GM11168 (cell line): Measurements from ENCODE around the gene ZNF683.
"Not testable (repeated sequence)": the region's sequence is repeated elsewhere in the genome, so short reads cannot be mapped to it uniquely, and the experiment has no call there.

Experiments used
- in situ Hi-C: fragments of 300-500 bp; cut with MboI; formaldehyde crosslinking; loops from one replicate; pipeline ENCODE4 v1.12.0; 2022; ENCODE audit warnings: low sequenced_read_pairs; ENCODE audit not compliant: unreplicated experiment

ZNF683 gene

DNA sequence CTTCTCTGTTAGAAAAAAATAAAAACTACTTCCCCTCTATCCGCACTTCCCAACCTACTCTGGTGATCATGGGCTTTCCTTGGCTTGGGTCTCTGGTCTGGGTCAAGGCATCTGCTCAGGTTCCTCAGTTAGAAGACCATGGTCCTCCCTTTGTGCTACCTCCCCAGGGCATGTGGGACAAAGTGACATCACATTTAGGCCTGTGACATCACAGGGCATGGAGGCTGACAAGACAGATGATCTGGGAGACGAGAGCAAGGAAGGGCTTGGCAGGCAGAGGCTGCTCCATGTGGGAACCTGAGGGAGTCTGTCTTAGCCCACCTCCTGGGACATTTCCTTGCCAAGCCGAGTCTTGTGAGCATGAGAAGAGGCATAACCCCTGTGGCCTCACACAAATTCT is at the start of gene ZNF683:
TSS of gene ZNF683 (minus strand) at position 140 of the 400 bp plus-strand sequence. CDS start 4,179 bp downstream, outside the sequence.
- in situ Hi-C loops, result not testable (repeated sequence)

DNA sequence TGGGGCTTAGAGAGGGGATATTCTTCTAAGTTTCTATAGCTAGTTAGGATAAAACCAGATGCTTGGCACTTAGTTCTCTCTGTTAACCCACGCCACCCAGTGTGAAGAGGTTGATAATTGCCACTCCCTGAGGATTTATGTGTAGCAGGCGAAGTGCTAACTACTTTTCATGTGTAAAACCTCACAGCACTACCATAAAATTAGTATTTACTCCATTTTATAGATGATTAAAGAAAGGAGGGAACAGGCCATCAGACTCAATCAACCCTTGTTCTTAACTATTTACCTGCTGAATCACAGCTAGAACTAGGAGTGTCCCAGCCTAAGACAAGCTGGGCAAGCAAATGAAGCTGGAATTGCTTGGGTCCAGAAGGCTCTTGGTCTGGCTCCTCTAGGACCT is 46.9 kb upstream of the ZNF683 start:
- in situ Hi-C loops, result no loop called here

- in situ Hi-C loops, result no loop called here
These were observed 46.4 kb upstream of the ZNF683 start for GRCh38 chr1:26418865-26419349.

GRCh38 chr1:26417111-26417759 is 44.7 kb upstream of the ZNF683 start:
- in situ Hi-C loops, result no loop called here

GRCh38 chr1:26413031-26413430 is 40.5 kb upstream of the ZNF683 start:
- in situ Hi-C loops, result no loop called here

- in situ Hi-C loops, result no loop called here
These were observed 39.8 kb upstream of the ZNF683 start for GRCh38 chr1:26412180-26412840.

DNA sequence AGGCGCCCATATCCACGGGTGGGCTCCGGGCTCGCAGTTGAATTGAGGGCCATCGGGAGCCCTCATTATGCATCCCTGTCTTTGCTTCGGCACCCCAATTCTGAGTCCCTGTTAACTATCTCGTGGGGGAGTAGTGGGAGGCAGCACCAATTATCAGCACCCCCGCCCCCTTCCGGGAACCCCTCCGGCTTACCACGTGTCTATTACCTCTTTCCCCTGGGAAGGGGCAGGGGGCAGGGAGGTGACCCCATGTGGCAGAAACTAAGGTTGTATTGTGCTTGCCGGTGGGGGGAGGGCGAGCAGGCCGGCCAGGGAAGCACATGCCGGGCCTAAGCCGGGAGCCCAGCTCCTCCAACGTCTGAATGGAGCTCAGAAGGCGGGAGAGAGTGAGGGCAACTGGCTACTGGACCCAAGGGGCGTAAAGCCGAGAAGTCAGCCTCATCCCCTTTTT is 39.1 kb upstream of the ZNF683 start:
- in situ Hi-C loops, result no loop called here

DNA sequence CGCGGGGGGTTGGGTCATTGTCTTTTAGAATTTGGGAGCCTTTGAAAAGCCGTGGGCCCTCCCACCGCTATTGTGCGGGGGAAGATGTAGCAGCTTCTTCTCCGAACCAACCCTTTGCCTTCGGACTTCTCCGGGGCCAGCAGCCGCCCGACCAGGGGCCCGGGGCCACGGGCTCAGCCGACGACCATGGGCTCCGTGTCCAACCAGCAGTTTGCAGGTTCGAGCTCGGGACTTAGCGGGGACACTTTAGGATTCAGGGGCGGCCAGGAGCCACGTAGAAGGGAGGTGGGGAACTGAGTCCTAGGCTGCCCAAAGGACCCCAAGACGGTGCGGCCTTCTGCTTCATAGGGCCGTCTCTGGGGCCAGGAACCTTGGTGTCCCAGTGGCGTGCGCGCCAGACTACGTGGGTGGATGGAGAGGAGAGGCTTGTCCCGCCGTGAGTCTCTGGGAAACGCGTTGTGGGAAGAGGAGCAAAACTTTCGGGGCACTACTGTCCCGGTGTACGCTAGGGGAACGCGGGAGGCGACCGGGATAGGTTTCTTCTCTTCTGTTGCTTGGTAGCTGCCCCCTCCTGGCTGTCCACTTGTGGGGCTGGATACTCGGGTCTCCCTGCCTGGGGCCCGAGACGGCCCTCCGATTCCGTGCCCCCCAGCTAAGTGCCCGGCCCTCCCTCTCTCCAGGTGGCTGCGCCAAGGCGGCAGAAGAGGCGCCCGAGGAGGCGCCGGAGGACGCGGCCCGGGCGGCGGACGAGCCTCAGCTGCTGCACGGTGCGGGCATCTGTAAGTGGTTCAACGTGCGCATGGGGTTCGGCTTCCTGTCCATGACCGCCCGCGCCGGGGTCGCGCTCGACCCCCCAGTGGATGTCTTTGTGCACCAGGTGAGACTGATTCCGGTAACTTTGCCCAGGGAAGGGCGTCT is 38.4 kb upstream of the ZNF683 start, which contains the start of gene LIN28A:
TSS of gene LIN28A (plus strand) at position 112 of the 918 bp plus-strand sequence. CDS start at position 187, 75 bp downstream.
- in situ Hi-C loops, result no loop called here

GRCh38 chr1:26409191-26409807 is 36.7 kb upstream of the ZNF683 start:
- in situ Hi-C loops, result no loop called here

- in situ Hi-C loops, result no loop called here
These were observed 36.1 kb upstream of the ZNF683 start for GRCh38 chr1:26408604-26409003.

DNA sequence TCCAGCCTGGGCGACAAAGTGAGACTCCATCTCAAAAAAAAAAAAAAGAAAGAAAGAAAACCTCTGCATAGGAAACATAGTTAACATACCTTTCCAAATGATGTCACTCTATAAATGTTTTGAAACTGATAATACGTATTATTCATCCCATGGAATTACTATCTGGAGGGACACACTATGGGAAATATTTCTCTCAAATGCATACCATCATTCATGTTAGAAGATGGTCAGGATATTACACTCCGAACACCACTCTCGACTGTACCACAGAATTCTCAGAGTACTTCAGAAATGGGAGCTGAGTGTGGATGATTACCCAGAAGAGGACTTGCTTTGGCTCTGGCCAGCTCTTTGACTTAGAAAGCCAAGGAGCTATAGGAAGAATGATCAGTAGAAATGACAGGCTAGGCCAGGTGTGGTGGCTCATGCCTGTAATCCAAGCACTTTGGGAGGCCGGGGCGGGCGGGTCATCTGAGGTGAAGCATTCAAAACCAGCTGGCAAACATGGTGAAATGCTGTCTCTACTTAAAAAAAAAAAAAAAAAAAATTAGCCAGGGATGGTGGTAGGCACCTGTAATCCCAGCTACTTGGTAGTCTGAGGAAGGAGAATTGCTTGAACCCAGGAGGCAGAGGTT is 32.8 kb upstream of the ZNF683 start:
- in situ Hi-C loops, result no loop called here

DNA sequence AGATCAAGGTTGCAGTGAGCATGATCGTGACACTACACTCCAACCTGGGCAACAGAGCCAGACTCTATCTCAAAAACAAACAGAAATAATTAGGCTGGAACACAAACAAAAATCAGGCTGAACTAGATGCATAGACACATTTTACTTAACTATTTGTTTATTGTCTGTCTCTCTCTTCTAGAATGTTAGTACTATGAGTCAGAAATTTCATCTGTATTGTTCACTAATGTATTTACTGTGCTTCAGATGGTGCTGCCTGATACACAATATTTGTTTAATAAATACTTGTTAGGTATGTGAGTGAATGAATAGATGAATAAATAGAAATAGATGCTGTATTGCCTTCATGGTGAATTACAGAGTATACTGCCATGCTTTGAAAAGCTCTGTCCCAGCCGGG is 32.1 kb upstream of the ZNF683 start:
- in situ Hi-C loops, result no loop called here

DNA sequence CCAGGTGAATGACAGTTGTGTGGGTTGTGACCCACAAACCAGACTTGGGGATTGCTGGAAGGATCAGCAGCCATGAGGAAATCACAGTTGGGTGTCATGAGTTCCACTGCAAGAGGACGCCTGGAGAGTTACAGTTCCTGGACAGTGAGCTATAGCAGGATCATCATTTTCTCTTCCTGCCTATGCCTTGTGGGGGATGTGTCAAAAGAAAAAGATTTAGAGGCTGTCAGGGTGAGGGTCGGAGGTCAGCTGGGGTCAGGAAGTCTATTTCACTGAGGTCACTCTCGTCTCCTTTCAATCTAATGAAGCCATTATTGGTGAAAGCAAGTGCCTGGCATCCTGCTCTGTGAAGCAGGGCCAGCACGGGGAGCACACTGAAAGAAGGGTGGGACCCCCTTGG is 31.1 kb upstream of the ZNF683 start:
- in situ Hi-C loops, result no loop called here

DNA sequence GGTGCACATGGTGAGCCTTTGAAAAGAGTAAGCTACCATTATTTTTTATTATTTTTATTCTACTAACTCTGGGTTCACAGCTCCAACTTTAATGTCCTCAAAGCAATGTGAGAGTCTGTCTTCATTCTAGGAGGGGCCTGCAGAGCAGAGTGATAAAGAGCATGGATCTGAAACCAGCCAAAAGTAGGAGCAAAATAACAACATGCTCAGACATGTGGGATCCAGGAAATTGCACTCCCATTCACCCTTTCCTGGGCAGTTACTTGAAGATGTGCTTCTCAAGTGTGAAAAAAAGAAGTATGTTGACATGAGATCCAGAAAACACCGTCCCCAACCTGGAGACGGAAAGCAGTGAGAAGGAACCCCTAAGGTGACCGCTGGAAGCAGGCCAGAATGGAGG is 29.3 kb upstream of the ZNF683 start:
- in situ Hi-C loops, result no loop called here

DNA sequence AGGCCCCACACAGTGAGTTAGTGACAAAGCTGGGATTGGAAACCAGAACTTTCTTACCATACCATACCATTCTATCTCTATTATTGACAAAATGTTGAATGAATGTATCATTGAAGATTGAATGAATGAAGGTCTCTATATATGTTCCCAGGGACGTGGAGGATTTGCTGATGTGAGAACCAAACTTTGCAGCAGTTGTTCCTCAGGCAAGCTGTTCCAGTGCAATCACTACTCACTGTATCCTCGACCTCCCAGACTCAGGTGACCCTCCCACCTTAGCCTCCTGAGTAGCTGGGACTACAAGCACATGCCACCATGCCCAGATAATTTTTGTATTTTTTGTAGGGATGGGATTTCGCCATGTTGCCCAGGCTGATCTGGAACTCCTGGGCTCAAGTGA is 26.5 kb upstream of the ZNF683 start:
- in situ Hi-C loops, result no loop called here

- in situ Hi-C loops, result no loop called here
These were observed 23.2 kb upstream of the ZNF683 start for GRCh38 chr1:26395754-26396153.

DNA sequence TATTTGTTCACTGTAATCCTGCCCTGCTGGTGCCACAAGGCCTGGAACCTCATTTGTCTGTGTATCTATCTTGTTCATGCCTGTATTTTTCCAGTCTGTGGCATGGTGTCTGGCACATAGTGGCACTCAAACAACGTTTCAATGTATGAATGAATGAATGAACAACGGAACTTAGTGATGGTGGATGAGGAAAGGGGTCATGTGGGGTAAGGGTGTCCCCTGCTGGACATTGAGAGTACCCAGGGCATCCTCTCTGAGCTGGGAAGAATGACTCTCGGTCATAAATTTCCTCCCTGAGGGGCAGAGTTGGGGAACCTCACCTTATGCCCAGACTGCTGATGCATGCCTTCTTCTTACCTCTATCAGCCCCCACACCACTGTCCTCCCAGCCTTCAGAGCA is 18.9 kb upstream of the ZNF683 start:
- in situ Hi-C loops, result no loop called here

- in situ Hi-C loops, result no loop called here
These were observed 17.2 kb upstream of the ZNF683 start for GRCh38 chr1:26389604-26390247.

DNA sequence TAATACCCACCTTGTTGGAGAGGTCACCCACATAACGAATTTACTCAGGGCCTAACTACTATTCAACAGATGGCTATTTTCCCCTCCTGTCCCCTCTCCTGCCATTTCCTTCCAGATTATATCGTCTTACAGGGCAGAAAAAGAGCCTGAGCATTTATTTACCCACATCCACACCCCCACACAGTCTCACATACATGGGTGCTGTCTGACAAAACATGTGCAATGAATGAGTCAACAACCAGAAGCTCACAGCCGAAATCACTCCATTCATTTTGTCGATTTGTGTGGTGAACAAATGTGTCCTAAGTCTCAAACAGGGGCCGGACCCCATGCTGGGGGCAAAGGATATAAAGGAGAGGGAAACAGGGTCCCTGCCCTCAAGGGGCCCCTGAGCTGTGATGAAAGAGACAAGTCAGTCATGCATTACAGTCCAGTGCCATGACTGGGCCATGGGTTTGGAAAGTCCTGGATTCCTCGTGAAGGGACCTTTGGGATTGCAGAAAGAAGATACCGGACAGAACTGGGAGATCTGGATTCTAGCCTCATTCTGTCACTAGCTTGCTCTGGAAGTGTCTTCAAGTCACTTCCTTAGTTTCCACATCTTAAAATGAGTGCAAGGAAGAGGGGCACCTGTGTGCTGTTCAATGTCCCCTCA is 16.4 kb upstream of the ZNF683 start:
- in situ Hi-C loops, result no loop called here
